OCI-LY7 (cell line): ENCODE results near the gene YY1. TPM values are rescaled to one million over a fixed set of nuclear protein-coding genes. Genes with fewer than 3 reads are reported as not detected.

ENCODE experiments used
- BruUV-seq: library from RNA; stranded (reverse); fragments of 400-500 nt; replicated peaks from 2 replicates; lab custom pipeline; 2021; lab: Mats Ljungman, UMichigan
- CTCF ChIA-PET: fragments of 300-600 bp; sonication (Branson Sonifier 250); formaldehyde crosslinking; loops from one replicate; lab custom pipeline; 2022; ENCODE audit warnings: antibody characterized with exemption; ENCODE audit not compliant: unreplicated experiment; lab: Charles Lee
- POLR2A ChIA-PET: fragments of 300-600 bp; sonication (Branson Sonifier 250); formaldehyde crosslinking; loops from one replicate; lab custom pipeline; 2022; ENCODE audit warnings: antibody characterized with exemption; lab: Charles Lee
- DNase-seq: peaks from one replicate; pipeline ENCODE4 v3.0.0-alpha.2; 2015; ENCODE audit warnings: low spot score
- H2AFZ ChIP-seq: fragments of 200-600 bp; sonication (generic), shearing (Covaris generic); 2 replicates; pipeline ENCODE4 v1.6.1; 2014; ENCODE audit warnings: mild to moderate bottlenecking, antibody characterized with exemption, low read length, moderate library complexity
- H3K27ac ChIP-seq: fragments of 200-600 bp; sonication (generic); 2 replicates; pipeline ENCODE4 v1.5.1; 2014; ENCODE audit warnings: mixed run types, low read depth, mild to moderate bottlenecking, moderate library complexity, low read length, inconsistent platforms; ENCODE audit not compliant: poor library complexity, severe bottlenecking
- H3K36me3 ChIP-seq: fragments of 200-600 bp; sonication (generic); 2 replicates; pipeline ENCODE4 v1.6.1; 2014; ENCODE audit warnings: mild to moderate bottlenecking, antibody characterized with exemption, low read length, moderate library complexity, mixed read lengths; ENCODE audit not compliant: insufficient read depth
- H3K4me1 ChIP-seq: fragments of 200-600 bp; sonication (generic); 2 replicates; pipeline ENCODE4 v1.5.1; 2014; ENCODE audit warnings: mild to moderate bottlenecking, low read length; ENCODE audit not compliant: insufficient read depth, poor library complexity, severe bottlenecking
- H3K4me2 ChIP-seq: fragments of 200-600 bp; sonication (generic); 2 replicates; pipeline ENCODE4 v1.6.1; 2014; ENCODE audit warnings: mild to moderate bottlenecking, low read length
- H3K4me3 ChIP-seq: fragments of 200-600 bp; sonication (generic); 2 replicates; pipeline ENCODE4 v1.5.1; 2014; ENCODE audit warnings: mild to moderate bottlenecking, low read depth, low read length; ENCODE audit not compliant: poor library complexity, severe bottlenecking
- H3K79me2 ChIP-seq: fragments of 200-600 bp; sonication (generic); 2 replicates; pipeline ENCODE4 v1.6.1; 2016; ENCODE audit warnings: low read depth, mild to moderate bottlenecking, low read length, moderate library complexity, mixed read lengths; ENCODE audit not compliant: insufficient read depth
- H3K9me2 ChIP-seq: fragments of 200-600 bp; sonication (generic); 2 replicates; pipeline ENCODE4 v1.6.1; 2016; ENCODE audit warnings: mild to moderate bottlenecking, low read length, mixed read lengths; ENCODE audit not compliant: insufficient read depth
- H3K9me3 ChIP-seq: fragments of 200-600 bp; sonication (generic); 2 replicates; pipeline ENCODE4 v1.6.1; 2014; ENCODE audit warnings: mild to moderate bottlenecking, mixed run types, low read length, mixed read lengths
- H4K20me1 ChIP-seq: fragments of 200-600 bp; sonication (generic); 2 replicates; pipeline ENCODE4 v1.6.1; 2014; ENCODE audit warnings: mild to moderate bottlenecking, antibody characterized with exemption, low read length, moderate library complexity, mixed read lengths; ENCODE audit not compliant: insufficient read depth
- CTCF ChIP-seq: fragments of 200-600 bp; sonication (generic); conservative IDR thresholded peaks from 2 replicates; pipeline ENCODE4 v1.5.1; 2014; ENCODE audit warnings: mild to moderate bottlenecking, antibody characterized with exemption, low read length, moderate library complexity, mixed read lengths
- EZH2phosphoT487 ChIP-seq: fragments of 200-600 bp; sonication (generic); IDR thresholded peaks from 2 replicates; pipeline ENCODE4 v1.6.1; 2018; ENCODE audit warnings: low read depth, borderline replicate concordance, mild to moderate bottlenecking, mixed run types, antibody characterized with exemption, low read length, moderate library complexity, mixed read lengths
- intact Hi-C: fragments of 100-400 bp; cut with micrococcal nuclease; formaldehyde crosslinking; loops from one replicate; pipeline ENCODE4 v1.10.0; 2022; ENCODE audit not compliant: unreplicated experiment
- total RNA-seq, 2 experiments: library from RNA; depleted of rRNA in 1 of 2; stranded (reverse); fragments of >200 nt in 1 of 2; shearing (Covaris generic) in 1 of 2; gene quantifications; 2 replicates each; pipeline ENCODE4 v1.2.3, GENCODE V29; 2014 to 2022

Gene YY1
- total RNA-seq, 2 experiments from 2014 or later, result 59.9 to 140 TPM

DNA sequence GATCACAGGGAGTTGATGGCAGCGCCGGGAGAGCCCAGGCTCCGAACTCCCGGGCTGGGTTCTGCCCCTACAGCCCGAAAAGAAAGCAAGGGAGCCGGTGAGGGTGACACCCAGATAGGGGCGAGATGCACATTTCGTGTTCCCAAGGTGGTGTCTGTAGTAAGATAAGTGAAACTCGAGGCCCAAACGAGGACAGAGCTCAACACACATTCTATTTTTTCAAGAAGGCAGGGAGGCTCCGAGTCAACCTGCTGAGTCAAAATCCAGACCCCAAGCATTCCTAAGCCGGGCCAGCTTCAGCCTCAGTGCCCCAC lies 24.2 kb upstream of the YY1 start:
- Histone ChIP-seq H3K9me2 (no peaks in the 10 kb centered on the region), H2AFZ (peak overlapping the region; percentile 74; the same call in 1 of the 2 replicates), H3K4me2 (peak overlapping the region; percentile 85), H3K79me2 (peaks cover 4% of the 10 kb centered on the region; the same call in 1 of the 2 replicates), H4K20me1 (no peaks in the 10 kb centered on the region), H3K4me3 (peak overlapping the region; percentile 77), H3K4me1 (peaks cover 21% of the 10 kb centered on the region), H3K9me3 (no peaks in the 10 kb centered on the region), H3K27ac (no peak overlapping the region), H3K36me3 (no peaks in the 10 kb centered on the region)
- intact Hi-C loops, result loop anchor here (2.0 kb wide), 2 partner anchors 22 kb away; no protein-coding TSS in a partner anchor
- POLR2A ChIA-PET, result interaction anchor here (0.6 to 1.4 kb wide), 6 partner anchors 9 to 1506 kb away, joined by 3 to 12 read pairs (median 3); no protein-coding TSS in a partner anchor
- no peak for DNase-seq
- CTCF ChIA-PET, result interaction anchor here (0.8 kb wide), 1 partner anchor 146 kb away, joined by 3 read pairs; no protein-coding TSS in a partner anchor
- BruUV-seq, result no TSS peak
- TF ChIP-seq EZH2phosphoT487 (no peak), CTCF (no peak)

DNA sequence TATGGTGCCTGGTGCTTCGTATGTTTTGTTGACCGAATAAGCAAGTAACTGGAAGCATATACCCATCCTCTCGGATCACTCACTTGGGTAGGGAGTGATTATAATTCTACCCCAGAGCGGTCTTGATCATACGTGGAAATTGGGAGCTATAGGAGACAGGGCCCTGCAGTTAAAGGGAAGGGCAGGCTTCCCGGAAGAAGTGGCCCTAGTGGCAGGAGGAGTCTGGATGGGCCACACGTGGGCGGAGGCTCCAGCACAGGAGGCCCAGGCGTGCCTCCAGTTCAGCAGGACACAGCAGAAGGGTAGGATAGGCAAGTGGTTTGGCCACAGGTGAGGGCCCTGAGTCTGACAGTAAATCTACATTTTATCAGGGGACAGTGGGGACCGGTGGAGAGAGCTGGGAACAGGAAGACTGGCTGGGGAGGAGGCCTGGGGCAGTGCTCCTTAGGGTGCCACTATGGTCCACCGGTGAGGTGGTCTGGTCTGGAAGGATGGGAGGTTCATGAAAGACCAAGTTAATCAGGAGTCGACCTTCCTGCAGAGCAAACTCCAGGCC lies 23.5 kb upstream of the YY1 start:
- Histone ChIP-seq H3K9me2 (no peaks in the 10 kb centered on the region), H3K4me1 (peaks cover 21% of the 10 kb centered on the region), H3K4me3 (no peak overlapping the region), H3K79me2 (peaks cover 4% of the 10 kb centered on the region; the same call in 1 of the 2 replicates), H2AFZ (no peak overlapping the region), H3K4me2 (no peak overlapping the region), H3K27ac (no peak overlapping the region), H3K9me3 (no peaks in the 10 kb centered on the region), H3K36me3 (no peaks in the 10 kb centered on the region), H4K20me1 (no peaks in the 10 kb centered on the region)
- POLR2A ChIA-PET, result interaction anchor here (0.6 to 1.4 kb wide), 5 partner anchors 9 to 1507 kb away, joined by 3 to 12 read pairs (median 4); no protein-coding TSS in a partner anchor
- CTCF ChIA-PET, result no interaction called here
- no peak for TF ChIP-seq CTCF
- no peak for TF ChIP-seq EZH2phosphoT487
- no peak for DNase-seq
- intact Hi-C loops, result loop anchor here (2.0 kb wide), 2 partner anchors 21 to 23 kb away; no protein-coding TSS in a partner anchor
- BruUV-seq, result no TSS peak

DNA sequence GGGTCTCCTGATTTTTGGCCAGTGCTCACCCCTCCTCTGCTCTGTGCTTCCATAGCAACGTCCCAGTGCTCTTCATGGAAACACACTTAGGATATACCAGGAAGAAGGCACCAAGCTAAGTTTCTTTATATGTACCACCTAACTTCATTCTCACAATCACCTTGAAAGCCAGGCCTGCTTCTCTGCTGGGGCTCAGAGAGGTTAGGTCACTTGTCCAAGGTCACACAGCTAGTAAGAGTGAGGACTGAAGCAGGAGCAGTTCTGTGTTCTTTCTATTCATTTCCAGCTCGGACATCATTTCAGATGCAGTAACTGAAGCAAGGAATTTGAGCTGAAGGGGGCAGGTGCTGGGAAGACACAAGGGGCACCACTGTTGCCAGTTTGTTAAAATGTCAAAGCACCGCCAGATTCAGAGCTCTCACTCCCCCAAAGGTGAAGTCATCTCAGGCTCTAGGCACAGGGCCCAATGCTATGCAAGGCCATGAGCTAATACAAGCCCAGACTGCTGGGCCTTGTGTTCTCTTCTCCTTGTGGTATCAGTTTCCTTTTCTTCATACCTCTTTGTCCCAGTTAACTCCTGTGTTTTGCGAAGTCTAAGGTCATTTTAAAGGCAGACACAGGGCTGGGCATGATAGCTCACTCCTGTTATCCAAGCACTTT lies 19.7 kb upstream of the YY1 start:
- POLR2A ChIA-PET, result interaction anchor here (1.2 kb wide), 1 partner anchor 9 kb away, joined by 4 read pairs; no protein-coding TSS in a partner anchor
- intact Hi-C loops, result no loop called here
- no TSS peak for BruUV-seq

More for the DNA sequence above, 19.7 kb upstream of the YY1 start:
- CTCF ChIA-PET, result no interaction called here
- no peaks in the 10 kb centered on the region for H3K9me3 ChIP-seq
- no peaks in the 10 kb centered on the region for H3K9me2 ChIP-seq
- no peaks in the 10 kb centered on the region for H3K36me3 ChIP-seq
- TF ChIP-seq CTCF (no peak), EZH2phosphoT487 (no peak)
- H3K4me1 ChIP-seq, result peaks cover 36% of the 10 kb centered on the region
- H3K4me2 ChIP-seq, result no peak overlapping the region
- H4K20me1 ChIP-seq, result no peaks in the 10 kb centered on the region; the same call in 1 of the 2 replicates
- no peaks in the 10 kb centered on the region for H3K79me2 ChIP-seq
- no peak overlapping the region for H3K27ac ChIP-seq
- DNase-seq, result no peak
- no peak overlapping the region for H3K4me3 ChIP-seq
- no peak overlapping the region for H2AFZ ChIP-seq
